ENCODE measurements around the gene HBQ1. TPM values are rescaled to one million over a fixed set of nuclear protein-coding genes. Genes with fewer than 3 reads are reported as not detected.
A peak's percentile ranks its signal among the peaks of the same experiment; 100 is the strongest.
"Not testable (repeated sequence)": the region's sequence is repeated elsewhere in the genome, so short reads cannot be mapped to it uniquely, and the experiment has no call there.

HBQ1 gene
- total RNA-seq, 1 experiment from 2014 or later = not detected

DNA sequence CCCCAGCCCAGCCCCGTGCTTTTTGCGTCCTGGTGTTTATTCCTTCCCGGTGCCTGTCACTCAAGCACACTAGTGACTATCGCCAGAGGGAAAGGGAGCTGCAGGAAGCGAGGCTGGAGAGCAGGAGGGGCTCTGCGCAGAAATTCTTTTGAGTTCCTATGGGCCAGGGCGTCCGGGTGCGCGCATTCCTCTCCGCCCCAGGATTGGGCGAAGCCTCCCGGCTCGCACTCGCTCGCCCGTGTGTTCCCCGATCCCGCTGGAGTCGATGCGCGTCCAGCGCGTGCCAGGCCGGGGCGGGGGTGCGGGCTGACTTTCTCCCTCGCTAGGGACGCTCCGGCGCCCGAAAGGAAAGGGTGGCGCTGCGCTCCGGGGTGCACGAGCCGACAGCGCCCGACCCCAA is 4.3 kb upstream of the HBQ1 start:
- DNase-seq (ENCODE audit: low read depth) = not testable (repeated sequence)

DNA sequence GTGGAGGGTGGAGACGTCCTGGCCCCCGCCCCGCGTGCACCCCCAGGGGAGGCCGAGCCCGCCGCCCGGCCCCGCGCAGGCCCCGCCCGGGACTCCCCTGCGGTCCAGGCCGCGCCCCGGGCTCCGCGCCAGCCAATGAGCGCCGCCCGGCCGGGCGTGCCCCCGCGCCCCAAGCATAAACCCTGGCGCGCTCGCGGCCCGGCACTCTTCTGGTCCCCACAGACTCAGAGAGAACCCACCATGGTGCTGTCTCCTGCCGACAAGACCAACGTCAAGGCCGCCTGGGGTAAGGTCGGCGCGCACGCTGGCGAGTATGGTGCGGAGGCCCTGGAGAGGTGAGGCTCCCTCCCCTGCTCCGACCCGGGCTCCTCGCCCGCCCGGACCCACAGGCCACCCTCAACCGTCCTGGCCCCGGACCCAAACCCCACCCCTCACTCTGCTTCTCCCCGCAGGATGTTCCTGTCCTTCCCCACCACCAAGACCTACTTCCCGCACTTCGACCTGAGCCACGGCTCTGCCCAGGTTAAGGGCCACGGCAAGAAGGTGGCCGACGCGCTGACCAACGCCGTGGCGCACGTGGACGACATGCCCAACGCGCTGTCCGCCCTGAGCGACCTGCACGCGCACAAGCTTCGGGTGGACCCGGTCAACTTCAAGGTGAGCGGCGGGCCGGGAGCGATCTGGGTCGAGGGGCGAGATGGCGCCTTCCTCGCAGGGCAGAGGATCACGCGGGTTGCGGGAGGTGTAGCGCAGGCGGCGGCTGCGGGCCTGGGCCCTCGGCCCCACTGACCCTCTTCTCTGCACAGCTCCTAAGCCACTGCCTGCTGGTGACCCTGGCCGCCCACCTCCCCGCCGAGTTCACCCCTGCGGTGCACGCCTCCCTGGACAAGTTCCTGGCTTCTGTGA is 3.5 kb upstream of the HBQ1 start, which contains the start of gene HBA1:
Gene HBA1 (plus strand): TSS at position 204 of the 906 bp plus-strand sequence. CDS start 37 bp downstream, at position 241.
- DNase-seq (ENCODE audit: low read depth) = not testable (repeated sequence)

DNA sequence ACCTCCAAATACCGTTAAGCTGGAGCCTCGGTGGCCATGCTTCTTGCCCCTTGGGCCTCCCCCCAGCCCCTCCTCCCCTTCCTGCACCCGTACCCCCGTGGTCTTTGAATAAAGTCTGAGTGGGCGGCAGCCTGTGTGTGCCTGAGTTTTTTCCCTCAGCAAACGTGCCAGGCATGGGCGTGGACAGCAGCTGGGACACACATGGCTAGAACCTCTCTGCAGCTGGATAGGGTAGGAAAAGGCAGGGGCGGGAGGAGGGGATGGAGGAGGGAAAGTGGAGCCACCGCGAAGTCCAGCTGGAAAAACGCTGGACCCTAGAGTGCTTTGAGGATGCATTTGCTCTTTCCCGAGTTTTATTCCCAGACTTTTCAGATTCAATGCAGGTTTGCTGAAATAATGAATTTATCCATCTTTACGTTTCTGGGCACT is 2.9 kb upstream of the HBQ1 start:
- peak; percentile 34 for DNase-seq (ENCODE audit: low read depth)

DNA sequence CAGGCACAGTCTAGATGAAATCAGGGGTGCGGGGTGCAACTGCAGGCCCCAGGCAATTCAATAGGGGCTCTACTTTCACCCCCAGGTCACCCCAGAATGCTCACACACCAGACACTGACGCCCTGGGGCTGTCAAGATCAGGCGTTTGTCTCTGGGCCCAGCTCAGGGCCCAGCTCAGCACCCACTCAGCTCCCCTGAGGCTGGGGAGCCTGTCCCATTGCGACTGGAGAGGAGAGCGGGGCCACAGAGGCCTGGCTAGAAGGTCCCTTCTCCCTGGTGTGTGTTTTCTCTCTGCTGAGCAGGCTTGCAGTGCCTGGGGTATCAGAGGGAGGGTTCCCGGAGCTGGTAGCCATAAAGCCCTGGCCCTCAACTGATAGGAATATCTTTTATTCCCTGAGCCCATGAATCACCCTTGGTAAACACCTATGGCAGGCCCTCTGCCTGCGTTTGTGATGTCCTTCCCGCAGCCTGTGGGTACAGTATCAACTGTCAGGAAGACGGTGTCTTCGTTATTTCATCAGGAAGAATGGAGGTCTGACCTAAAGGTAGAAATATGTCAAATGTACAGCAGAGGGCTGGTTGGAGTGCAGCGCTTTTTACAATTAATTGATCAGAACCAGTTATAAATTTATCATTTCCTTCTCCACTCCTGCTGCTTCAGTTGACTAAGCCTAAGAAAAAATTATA is 2.1 kb upstream of the HBQ1 start:
- no peak for DNase-seq (ENCODE audit: low read depth)

DNA sequence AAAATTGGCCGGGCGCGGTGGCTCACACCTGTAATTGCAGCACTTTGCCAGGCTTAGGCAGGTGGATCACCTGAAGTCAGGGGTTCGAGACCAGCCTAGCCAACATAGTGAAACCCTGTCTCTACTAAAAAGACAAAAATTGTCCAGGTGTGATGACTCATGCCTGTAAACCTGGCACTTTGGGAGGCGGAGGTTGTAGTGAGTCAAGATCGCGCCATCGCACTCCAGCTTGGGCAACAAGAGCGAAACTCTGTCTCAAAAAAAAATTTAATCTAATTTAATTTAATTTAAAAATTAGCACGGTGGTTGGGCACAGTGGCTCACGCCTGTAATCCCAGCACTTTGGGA is 1.6 kb upstream of the HBQ1 start:
- DNase-seq (ENCODE audit: low read depth) = no peak

DNA sequence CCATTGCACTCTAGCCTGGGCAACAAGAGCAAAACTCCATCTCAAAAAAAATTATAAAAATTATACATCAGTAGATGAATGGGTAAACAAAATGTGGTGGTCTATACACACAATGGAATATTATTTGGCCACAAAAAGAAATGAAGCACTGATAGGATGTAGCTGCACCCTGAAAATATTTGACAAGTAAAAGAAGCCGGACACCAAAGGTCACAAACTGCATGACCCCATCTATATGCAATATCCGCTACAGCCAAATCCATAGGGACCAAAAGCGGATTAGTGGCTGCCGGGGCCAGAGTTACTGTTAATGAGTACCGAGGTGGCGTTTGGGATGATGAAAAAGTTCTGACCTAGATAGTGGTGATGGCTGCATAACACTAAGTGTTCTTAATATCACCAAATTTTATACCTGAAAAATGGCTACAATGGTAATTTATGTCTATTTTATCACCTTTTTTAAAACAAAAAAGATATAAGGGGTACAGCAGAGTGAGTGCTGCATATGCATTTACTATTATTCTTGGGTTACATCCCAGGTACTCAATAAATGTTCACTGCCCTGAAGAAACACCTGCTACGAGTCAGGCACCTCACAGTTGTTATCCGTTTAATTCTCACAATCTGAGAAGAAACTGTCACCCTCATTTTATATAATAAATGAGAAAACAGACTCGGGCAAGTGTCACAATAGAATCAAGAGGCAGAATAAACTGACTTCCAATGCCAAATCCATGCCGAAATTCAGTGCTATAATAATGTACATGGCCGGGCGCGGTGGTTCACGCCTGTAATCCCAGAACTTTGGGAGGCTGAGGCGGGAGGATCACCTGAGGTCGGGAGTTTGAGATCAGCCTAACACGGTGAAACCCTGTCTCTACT is 807 bp upstream of the HBQ1 start:
- no peak for DNase-seq (ENCODE audit: low read depth)

DNA sequence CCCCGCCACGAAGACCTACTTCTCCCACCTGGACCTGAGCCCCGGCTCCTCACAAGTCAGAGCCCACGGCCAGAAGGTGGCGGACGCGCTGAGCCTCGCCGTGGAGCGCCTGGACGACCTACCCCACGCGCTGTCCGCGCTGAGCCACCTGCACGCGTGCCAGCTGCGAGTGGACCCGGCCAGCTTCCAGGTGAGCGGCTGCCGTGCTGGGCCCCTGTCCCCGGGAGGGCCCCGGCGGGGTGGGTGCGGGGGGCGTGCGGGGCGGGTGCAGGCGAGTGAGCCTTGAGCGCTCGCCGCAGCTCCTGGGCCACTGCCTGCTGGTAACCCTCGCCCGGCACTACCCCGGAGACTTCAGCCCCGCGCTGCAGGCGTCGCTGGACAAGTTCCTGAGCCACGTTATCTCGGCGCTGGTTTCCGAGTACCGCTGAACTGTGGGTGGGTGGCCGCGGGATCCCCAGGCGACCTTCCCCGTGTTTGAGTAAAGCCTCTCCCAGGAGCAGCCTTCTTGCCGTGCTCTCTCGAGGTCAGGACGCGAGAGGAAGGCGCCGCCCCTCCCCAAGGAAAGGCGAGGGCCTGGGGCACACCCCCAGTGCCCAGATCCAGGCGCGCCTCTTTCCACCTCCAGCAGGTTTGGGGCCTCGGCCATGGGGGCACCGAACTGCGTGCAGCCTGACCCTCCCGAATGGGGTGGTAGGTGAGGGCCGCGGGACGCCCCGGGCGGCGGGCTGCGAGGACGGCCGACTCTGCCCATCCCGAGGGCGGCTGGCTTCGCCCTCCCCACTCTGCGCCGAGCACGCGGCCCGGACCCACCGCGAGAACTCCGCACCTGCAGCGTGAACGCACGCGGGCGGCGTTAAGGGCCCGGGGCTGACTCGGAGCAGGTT is 664 bp downstream of the HBQ1 start:
- DNase-seq (ENCODE audit: low read depth) = peak; percentile 38

DNA sequence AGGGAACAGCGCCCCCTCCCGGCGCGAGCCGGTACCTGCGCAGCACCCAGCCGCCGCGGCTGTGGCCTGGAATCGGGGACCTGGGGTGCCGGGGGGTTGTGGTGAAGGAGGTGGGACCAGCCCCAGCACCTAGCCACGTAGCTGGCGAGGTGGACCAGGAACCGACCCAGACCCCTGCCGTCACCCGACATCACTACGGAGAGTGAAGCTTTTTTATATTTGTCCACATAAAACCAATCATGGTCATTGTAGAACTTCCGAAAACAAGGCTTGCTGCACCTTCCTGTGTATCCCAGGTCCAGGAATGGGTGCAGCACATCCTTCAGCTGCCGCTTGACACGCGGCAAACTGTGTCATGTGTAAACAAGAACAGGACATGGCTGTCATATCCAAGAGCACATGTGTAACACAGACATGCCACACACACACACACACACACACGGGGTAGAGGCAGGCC is 1.3 kb downstream of the HBQ1 start:
- no peak for DNase-seq (ENCODE audit: low read depth)

DNA sequence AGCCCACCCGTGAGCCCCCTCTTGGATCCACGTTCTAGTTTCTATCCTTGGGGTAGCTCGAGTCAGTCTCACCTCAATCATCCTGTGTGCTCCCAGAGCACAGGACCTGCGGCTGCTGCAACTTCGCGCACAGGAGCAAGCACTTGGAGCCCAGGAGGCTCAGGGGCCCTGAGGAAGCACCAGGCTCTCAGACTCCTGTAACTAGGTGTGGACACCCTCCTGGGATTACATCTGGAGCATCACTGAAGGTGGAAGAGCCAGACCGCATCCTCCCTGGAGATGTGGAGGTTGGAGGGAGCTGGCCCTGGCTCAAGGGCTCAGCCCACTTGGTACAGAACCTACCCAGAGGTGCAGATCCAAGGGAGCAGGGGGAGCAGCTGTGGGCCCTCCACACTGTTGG is 2.7 kb downstream of the HBQ1 start:
- no peak for DNase-seq (ENCODE audit: low read depth)

DNA sequence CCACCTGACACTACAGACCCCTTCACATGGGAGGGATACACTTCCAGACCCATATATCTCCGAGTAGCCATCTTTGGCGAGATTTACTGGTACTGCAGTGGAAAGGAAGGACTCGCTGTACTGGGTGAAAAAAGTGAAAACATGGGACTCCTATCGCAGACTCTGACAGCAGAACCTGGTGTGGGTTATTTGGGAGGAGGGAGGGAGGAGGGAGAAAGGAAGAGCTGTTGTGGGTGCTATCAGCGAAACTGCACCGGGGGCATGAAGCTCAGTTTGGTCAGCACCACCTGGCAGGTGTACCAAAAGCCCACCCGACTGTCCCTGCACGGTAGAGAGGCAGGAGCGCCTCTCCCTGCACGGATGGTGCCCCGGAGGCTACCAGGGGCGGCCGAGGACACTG is 5.0 kb downstream of the HBQ1 start:
- DNase-seq (ENCODE audit: low read depth) = no peak

DNA sequence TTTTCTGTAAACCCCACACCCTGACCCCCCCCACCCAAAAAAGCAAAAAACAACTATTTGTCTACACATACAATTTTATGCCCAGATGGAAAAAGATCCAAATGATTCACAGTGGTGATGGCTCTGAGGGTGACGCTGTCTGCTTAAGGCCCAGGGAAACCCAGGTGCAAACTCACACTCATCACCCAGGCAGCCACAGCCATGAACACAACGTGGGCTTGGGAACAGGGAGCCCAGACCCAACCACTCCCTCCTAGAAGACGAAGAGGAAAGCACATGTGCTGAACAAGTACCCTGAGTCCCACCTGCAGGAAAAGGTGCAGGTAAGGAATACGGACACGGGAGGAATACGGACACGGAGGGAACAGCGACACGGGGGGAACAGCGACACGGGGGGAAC is 5.4 kb downstream of the HBQ1 start:
- no peak for DNase-seq (ENCODE audit: low read depth)

DNA sequence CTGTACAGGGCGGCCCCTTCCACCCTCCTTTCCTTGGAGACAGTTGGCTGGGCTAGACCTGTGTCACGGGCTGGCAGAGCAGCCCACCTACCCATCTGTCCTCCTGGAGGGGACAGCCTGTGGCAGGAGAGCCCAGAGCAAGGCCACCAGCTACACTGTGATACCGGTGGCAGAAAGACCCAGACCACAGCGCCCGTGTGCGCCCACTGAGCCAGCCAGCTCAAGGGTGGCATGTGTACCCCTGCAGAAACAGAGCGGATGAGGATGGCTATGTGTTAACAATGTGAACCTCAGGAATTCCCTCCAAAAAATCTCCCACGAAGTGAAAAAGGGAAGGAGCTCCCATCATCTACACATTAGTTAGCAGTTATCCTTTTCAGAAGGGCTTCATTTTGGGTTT is 7.1 kb downstream of the HBQ1 start:
- DNase-seq (ENCODE audit: low read depth) = no peak

DNA sequence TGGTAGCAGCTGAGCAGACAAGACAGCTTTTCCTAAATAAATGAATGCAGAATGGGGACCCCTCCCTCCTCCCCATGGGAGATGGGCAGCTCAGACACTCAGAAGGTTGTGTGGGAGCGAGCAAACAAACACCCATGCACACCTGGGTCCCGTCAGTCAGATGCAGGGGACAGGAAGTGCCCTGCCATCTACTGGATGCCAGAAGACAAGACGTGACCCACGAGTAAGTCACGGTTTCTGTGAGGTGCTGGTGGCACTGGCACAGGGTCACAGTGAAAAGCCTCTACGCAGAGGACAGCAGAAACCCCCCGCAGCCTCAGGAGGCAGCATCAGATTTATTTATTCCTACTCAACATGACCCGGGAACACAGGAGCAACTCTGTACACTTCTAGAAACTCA is 8.4 kb downstream of the HBQ1 start:
- no peak for DNase-seq (ENCODE audit: low read depth)

DNA sequence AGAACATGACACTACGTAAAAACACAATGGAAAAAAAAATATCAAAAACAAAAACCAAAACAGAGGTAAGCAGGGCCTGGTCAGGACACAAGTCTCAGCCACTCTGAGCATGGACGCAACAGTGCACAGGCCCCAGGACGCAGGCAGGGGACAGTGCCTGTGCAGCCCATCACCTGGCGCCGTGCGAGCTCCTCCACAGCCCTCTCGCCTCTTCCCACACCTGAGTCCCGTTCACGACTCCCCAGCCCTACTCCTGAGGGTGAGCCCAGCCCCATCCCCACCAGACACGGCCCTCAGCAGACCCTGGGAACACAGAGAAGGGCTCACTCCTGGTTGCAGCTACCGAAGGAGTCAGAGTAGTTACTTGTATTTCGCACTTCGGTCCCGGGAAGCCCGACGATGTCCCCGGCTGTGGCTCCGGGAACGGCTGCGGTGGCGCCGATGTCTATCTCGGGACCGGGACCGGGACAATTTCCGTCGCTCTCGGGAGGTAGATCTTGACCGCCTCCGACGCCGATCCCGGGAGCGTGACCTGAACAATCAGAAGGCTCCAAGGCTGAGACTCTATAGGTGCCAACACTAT is 9.4 kb downstream of the HBQ1 start:
- DNase-seq (ENCODE audit: low read depth) = no peak

DNA sequence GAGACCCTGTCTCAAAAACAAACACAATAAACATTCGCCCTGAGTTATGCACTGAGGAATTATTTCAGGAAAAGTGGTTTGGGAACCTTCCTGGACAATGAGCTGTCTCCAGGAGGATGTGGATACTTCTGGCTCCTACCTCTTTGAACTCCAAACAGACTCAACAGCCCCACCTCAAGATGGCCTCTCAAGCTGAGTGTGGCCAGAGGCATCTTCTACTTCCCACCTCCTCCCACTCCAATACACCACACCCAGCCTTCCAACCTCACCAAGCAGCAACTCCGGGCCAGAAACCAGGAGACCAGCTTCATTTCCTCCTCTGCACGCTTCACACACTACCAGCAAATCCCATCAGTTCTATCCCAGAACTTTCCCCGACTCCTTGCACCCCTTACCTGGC is 11.6 kb downstream of the HBQ1 start:
- no peak for DNase-seq (ENCODE audit: low read depth)

DNA sequence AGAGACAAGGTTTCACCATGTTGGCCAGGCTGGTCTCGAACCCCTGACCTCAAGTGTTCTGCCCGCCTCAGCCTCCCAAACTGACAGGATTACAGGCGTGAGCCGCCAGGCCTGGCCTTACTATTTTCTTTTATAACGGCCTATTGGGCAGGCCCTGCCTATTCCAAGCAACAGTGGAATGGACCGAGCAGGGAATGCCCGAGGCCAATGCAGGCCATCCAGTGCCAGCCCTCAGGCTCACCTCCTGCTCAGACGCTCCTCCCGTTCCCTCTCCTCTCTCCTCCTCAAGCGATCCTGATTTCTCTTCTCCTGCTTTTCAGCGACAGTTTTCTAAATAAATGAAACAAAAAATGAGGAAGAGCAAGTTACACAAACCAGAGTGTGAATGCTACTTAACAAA is 12.4 kb downstream of the HBQ1 start:
- DNase-seq (ENCODE audit: low read depth) = no peak

DNA sequence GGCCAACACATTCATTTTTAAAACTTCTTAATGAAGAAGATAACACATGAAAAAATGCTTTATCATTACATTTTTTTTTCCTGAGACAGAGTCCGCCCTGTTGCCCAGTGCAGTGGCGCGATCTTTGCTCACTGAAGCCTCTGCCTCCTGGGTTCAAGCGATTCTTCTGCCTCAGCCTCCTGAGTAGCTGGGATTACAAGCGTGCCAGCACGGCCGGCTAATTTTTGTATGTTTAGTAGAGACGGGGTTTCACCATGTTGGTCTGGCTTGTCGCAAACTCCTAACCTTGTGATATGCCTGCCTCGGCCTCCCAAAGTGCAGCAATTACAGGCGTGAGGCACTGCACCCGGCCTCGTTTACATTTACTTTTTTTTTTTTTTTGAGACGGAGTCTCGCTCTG is 13.2 kb downstream of the HBQ1 start:
- DNase-seq (ENCODE audit: low read depth) = no peak

DNA sequence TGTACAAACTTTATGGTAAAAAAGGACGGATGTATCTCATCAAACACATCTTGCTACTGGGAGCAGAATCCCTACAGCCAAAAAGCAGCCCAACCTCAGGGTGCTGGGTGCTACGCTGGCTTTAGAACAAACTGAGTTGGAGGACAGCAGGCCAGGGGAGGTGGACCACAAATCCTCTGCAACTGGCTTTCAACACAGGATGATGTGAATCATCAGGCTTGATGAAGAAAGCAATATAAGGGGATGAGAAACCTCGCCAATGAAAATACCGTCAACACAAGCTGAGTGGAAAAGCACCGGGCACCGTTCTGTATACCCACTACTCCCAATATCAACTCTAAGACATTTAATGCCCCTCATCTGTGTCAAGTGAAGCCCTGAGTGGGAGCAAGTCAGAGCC is 14.3 kb downstream of the HBQ1 start:
- DNase-seq (ENCODE audit: low read depth) = no peak

DNA sequence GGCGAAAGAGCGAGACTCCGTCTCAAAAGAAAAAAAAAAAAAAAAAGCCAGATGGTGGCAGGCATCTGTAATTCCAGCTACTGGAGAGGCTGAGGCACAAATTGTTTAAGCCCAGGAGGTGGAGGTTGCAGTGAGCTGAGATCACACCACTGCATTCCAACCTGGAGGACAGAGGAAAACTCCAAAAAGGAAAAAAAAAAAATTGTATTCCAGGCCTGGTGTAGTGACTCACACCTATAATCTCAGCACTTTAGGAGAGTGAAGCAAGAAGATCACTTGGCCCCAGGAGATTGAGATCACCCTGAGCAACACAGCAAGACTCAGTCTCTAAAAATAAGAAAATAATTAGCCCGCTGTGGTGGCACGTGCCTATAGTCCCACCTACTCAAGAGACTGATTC is 20.1 kb downstream of the HBQ1 start:
- peak; percentile 27 for DNase-seq (ENCODE audit: low read depth)

DNA sequence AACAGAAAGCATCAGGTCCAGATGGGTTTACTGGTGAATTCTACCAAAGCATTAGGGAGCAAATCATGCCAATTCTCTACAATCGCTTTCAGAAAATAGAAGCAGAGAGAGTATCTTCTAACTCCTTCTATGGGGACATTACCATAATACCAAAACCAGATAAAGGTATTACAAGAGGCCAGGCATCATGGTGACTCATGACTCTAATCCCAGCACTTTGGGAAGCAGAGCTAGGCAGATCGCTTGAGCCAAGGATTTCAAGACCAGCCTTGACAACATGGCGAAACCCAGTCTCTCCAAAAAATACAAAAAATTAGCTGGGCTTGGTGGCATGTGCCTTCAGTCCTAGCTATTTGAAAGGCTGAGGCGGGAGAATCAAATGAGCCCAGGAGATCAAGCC is 23.0 kb downstream of the HBQ1 start:
- no peak for DNase-seq (ENCODE audit: low read depth)

DNA sequence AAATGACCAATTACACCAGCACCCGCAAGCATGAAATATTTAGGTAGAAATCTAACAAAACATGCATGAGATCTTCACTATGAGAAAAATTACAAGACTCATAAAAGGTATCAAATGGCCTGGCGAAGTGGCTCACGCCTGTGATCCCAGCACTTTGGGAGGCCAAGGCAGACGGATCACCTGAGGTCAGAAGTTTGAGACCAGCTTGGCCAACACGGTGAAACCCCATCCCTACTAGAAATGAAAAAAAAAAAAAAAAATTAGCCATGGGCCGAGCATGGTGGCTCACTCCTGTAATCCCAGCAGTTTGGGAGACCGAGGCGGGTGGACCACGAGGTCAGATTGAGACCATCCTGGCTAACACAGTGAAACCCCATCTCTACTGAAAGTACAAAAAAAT is 23.8 kb downstream of the HBQ1 start:
- DNase-seq (ENCODE audit: low read depth) = not testable (repeated sequence)

Data from RPMI7951 (cell line).